Caco-2 (cell line): Measurements from ENCODE around the gene GDPD2. TPM values are rescaled to one million over a fixed set of nuclear protein-coding genes. Genes with fewer than 3 reads are reported as not detected.

Experiments used
- BruUV-seq: library from RNA; stranded (reverse); fragments of 400-500 nt; replicated peaks from 2 replicates; lab custom pipeline; 2021; lab: Mats Ljungman, UMichigan
- CTCF ChIA-PET: fragments of 300-600 bp; sonication (Branson Sonifier 250); formaldehyde crosslinking; loops from one replicate; lab custom pipeline; 2022; ENCODE audit warnings: antibody characterized with exemption; lab: Charles Lee
- POLR2A ChIA-PET: fragments of 300-600 bp; sonication (Branson Sonifier 250); formaldehyde crosslinking; loops from one replicate; lab custom pipeline; 2022; ENCODE audit warnings: antibody characterized with exemption; lab: Charles Lee
- DNase-seq, 2 experiments: peaks; one replicate each; pipeline versions ENCODE4 v3.0.0 to v3.0.0-alpha.2; 2020 to 2022
- H3K27me3 ChIP-seq: replicated peaks from 2 replicates; pipeline ENCODE4 v1.6.0; 2011; ENCODE audit warnings: low read length; ENCODE audit not compliant: control insufficient read depth, insufficient read depth
- H3K36me3 ChIP-seq: 2 replicates; pipeline ENCODE4 v1.5.1; 2011; ENCODE audit warnings: low read length; ENCODE audit not compliant: control insufficient read depth, insufficient read depth
- H3K4me1 ChIP-seq: fragments of 250-450 bp; sonication (Bioruptor Pico); 2 replicates; pipeline ENCODE4 v1.5.1; 2020; ENCODE audit warnings: mild to moderate bottlenecking
- H3K4me3 ChIP-seq: 2 replicates; pipeline ENCODE4 v1.5.1; 2011; ENCODE audit warnings: low read depth, mild to moderate bottlenecking, control low read depth, low read length
- H3K9me3 ChIP-seq: fragments of 250-450 bp; sonication (Bioruptor Pico); 2 replicates; pipeline ENCODE4 v1.5.1; 2020; ENCODE audit warnings: mild to moderate bottlenecking, moderate library complexity
- H3K27ac Mint-ChIP-seq: one replicate; pipeline ENCODE4 v1.8.0; 2022; ENCODE audit warnings: mixed read lengths; ENCODE audit not compliant: unreplicated experiment
- H3K27me3 Mint-ChIP-seq: one replicate; pipeline ENCODE4 v1.8.0; 2022; ENCODE audit warnings: mixed read lengths; ENCODE audit not compliant: insufficient read depth, unreplicated experiment
- H3K36me3 Mint-ChIP-seq: one replicate; pipeline ENCODE4 v1.8.0; 2022; ENCODE audit warnings: mild to moderate bottlenecking, mixed read lengths; ENCODE audit not compliant: insufficient read depth, unreplicated experiment
- H3K4me1 Mint-ChIP-seq: one replicate; pipeline ENCODE4 v1.8.0; 2022; ENCODE audit warnings: low read depth, mixed read lengths; ENCODE audit not compliant: unreplicated experiment
- H3K4me3 Mint-ChIP-seq: one replicate; pipeline ENCODE4 v1.8.0; 2022; ENCODE audit warnings: mild to moderate bottlenecking, moderate library complexity, mixed read lengths; ENCODE audit not compliant: unreplicated experiment
- H3K9me3 Mint-ChIP-seq: one replicate; pipeline ENCODE4 v1.8.0; 2022; ENCODE audit warnings: mixed read lengths; ENCODE audit not compliant: unreplicated experiment
- CTCF ChIP-seq, 2 experiments: fragments of 200-600 bp in 1 of 2; IDR thresholded peaks; 1 replicate in 1 of 2; 2 replicates in 1 of 2; pipeline versions ENCODE4 v1.5.1 to v1.8.0; 2011 to 2022; ENCODE audit warnings: antibody characterized with exemption in 1 of 2, control low read depth in 1 of 2, inconsistent platforms in 1 of 2, low read depth in 1 of 2, low read length in 1 of 2, mild to moderate bottlenecking in 1 of 2, moderate library complexity in 1 of 2; ENCODE audit not compliant: insufficient read depth in 1 of 2, severe bottlenecking in 1 of 2, unreplicated experiment in 1 of 2
- intact Hi-C: fragments of 100-400 bp; cut with micrococcal nuclease; formaldehyde crosslinking; loops from one replicate; pipeline ENCODE4 v1.10.0; 2022; ENCODE audit not compliant: unreplicated experiment
- total RNA-seq: library from RNA; stranded (reverse); gene quantifications from 2 replicates; pipeline ENCODE4 v1.2.3, GENCODE V29; 2022

The GDPD2 gene
- total RNA-seq, 1 experiment from 2014 or later = 1.9 TPM

- POLR2A ChIA-PET = no interaction called here
- Histone ChIP-seq H3K4me3 (no peak overlapping the region), H3K4me1 (peaks cover 7% of the 10 kb centered on the region; the same call in 1 of the 2 replicates), H3K9me3 (no peaks in the 10 kb centered on the region), H3K36me3 (no peaks in the 10 kb centered on the region), H3K27me3 (no peaks in the 10 kb centered on the region)
- peaks cover 9% of the 10 kb centered on the region for H3K27me3 Mint-ChIP-seq
- peaks cover 7% of the 10 kb centered on the region for H3K36me3 Mint-ChIP-seq
- intact Hi-C loops = no loop called here
- TF ChIP-seq CTCF (IDR thresholded peaks at IDR 0.05; ENCODE audit: insufficient read depth in 1 of 2, low read depth in 1 of 2, low read length in 1 of 2, severe bottlenecking in 1 of 2, unreplicated experiment in 1 of 2) = no peak
- no peak overlapping the region for H3K4me3 Mint-ChIP-seq
- H3K4me1 Mint-ChIP-seq = peaks cover 6% of the 10 kb centered on the region
- no peak for DNase-seq
- no TSS peak for BruUV-seq
- H3K9me3 Mint-ChIP-seq = no peaks in the 10 kb centered on the region
- CTCF ChIA-PET = no interaction called here
- no peak overlapping the region for H3K27ac Mint-ChIP-seq
Measured at GRCh38 chrX:70437011-70437410, 13.9 kb downstream of the GDPD2 start.

GRCh38 chrX:70437921-70438665 lies 15.0 kb downstream of the GDPD2 start:
- no peak for TF ChIP-seq CTCF (IDR thresholded peaks at IDR 0.05; ENCODE audit: insufficient read depth in 1 of 2, low read depth in 1 of 2, low read length in 1 of 2, severe bottlenecking in 1 of 2, unreplicated experiment in 1 of 2)
- Histone ChIP-seq H3K27me3 (no peaks in the 10 kb centered on the region), H3K9me3 (no peaks in the 10 kb centered on the region), H3K36me3 (no peaks in the 10 kb centered on the region), H3K4me3 (no peak overlapping the region), H3K4me1 (peaks cover 5% of the 10 kb centered on the region; the same call in 1 of the 2 replicates)
- Mint-ChIP-seq H3K27ac (no peak overlapping the region), H3K4me3 (no peak overlapping the region), H3K36me3 (peaks cover 7% of the 10 kb centered on the region), H3K27me3 (peaks cover 9% of the 10 kb centered on the region), H3K4me1 (peaks cover 4% of the 10 kb centered on the region), H3K9me3 (no peaks in the 10 kb centered on the region)
- ChIA-PET CTCF (no interaction called here), POLR2A (no interaction called here)
- intact Hi-C loops = no loop called here
- no TSS peak for BruUV-seq
- no peak for DNase-seq

GRCh38 chrX:70439016-70439415 lies 15.9 kb downstream of the GDPD2 start:
- intact Hi-C loops = no loop called here
- Mint-ChIP-seq H3K27me3 (peaks cover 9% of the 10 kb centered on the region), H3K4me3 (no peak overlapping the region), H3K36me3 (peaks cover 7% of the 10 kb centered on the region), H3K9me3 (no peaks in the 10 kb centered on the region), H3K4me1 (no peaks in the 10 kb centered on the region), H3K27ac (no peak overlapping the region)
- BruUV-seq = no TSS peak
- TF ChIP-seq CTCF (IDR thresholded peaks at IDR 0.05; ENCODE audit: insufficient read depth in 1 of 2, low read depth in 1 of 2, low read length in 1 of 2, severe bottlenecking in 1 of 2, unreplicated experiment in 1 of 2) = no peak
- ChIA-PET CTCF (no interaction called here), POLR2A (no interaction called here)
- Histone ChIP-seq H3K27me3 (no peaks in the 10 kb centered on the region), H3K9me3 (no peaks in the 10 kb centered on the region), H3K4me3 (no peak overlapping the region), H3K4me1 (no peaks in the 10 kb centered on the region), H3K36me3 (no peaks in the 10 kb centered on the region)
- no peak for DNase-seq
